ENCODE measurements around the gene VSIG2. TPM values are rescaled to one million over a fixed set of nuclear protein-coding genes. Genes with fewer than 3 reads are reported as not detected.

The VSIG2 gene
- 0.74 TPM for total RNA-seq

- no peak for TF ChIP-seq POLR2AphosphoS5 (IDR thresholded peaks at IDR 0.05; ENCODE audit: insufficient read depth in 1 of 2, low read depth in 1 of 2)
- TF ChIP-seq POLR2A (IDR thresholded peaks at IDR 0.05), result no peak
- no peak for TF ChIP-seq CTCF (IDR thresholded peaks at IDR 0.05)
- Histone ChIP-seq H3K36me3 (no peaks in the 10 kb centered on the region), H3K9me3 (no peaks in the 10 kb centered on the region), H3K4me1 (peaks cover 5% of the 10 kb centered on the region), H3K27ac (no peak within 1 kb of the TSS), H3K27me3 (no peaks in the 10 kb centered on the region), H3K4me3 (no peak within 1 kb of the TSS)
- no peak for DNase-seq (ENCODE audit: extremely low spot score in 2 of 2)
- intact Hi-C loops (cut with DNase I), result no loop called here
Observed at GRCh38 chr11:124751741-124752470, at the start of gene VSIG2. Gene VSIG2 (minus strand): TSS chr11:124752255. CDS start chr11:124752137, 118 bp downstream.

- Histone ChIP-seq H3K4me3 (peak overlapping the region; percentile 70 to 93), H3K27ac (peak overlapping the region; percentile 90), H3K4me1 (peaks cover 34% of the 10 kb centered on the region), H3K9me3 (no peaks in the 10 kb centered on the region), H3K36me3 (no peaks in the 10 kb centered on the region), H3K27me3 (no peaks in the 10 kb centered on the region)
- no peak for DNase-seq (ENCODE audit: extremely low spot score in 2 of 2)
- intact Hi-C loops (cut with DNase I), result no loop called here
- TF ChIP-seq CTCF (IDR thresholded peaks at IDR 0.05), result no peak
- TF ChIP-seq POLR2AphosphoS5 (IDR thresholded peaks at IDR 0.05; ENCODE audit: insufficient read depth in 1 of 2, low read depth in 1 of 2), result peak in 1 of 2 donors; percentile 33
- no peak for TF ChIP-seq POLR2A (IDR thresholded peaks at IDR 0.05)
Observed at GRCh38 chr11:124801014-124801413, 49.0 kb upstream of the VSIG2 start.

GRCh38 chr11:124800226-124800929, 48.3 kb upstream of the VSIG2 start, which contains the start of gene MSANTD2:
Gene MSANTD2 (minus strand): TSS chr11:124800406. CDS start chr11:124800380, 26 bp downstream.
- TF ChIP-seq POLR2A (IDR thresholded peaks at IDR 0.05) (peak in 1 of 2 donors; percentile 56), CTCF (IDR thresholded peaks at IDR 0.05) (peak in 1 of 3 experiments; percentile 25), POLR2AphosphoS5 (IDR thresholded peaks at IDR 0.05; ENCODE audit: insufficient read depth in 1 of 2, low read depth in 1 of 2) (peak in 1 of 2 donors; percentile 90)
- peak within 1 kb of the TSS; percentile 70 to 93 for H3K4me3 ChIP-seq
- peak within 1 kb of the TSS; percentile 90 for H3K27ac ChIP-seq
- intact Hi-C loops (cut with DNase I), result no loop called here
- DNase-seq (ENCODE audit: extremely low spot score in 2 of 2), result peak in 1 of 2 donors; percentile 91
- no peaks in the 10 kb centered on the region for H3K27me3 ChIP-seq
- no peaks in the 10 kb centered on the region for H3K9me3 ChIP-seq
- peaks cover 34% of the 10 kb centered on the region for H3K4me1 ChIP-seq
- no peaks in the 10 kb centered on the region for H3K36me3 ChIP-seq

GRCh38 chr11:124799348-124800225, 47.5 kb upstream of the VSIG2 start:
- intact Hi-C loops (cut with DNase I), result no loop called here
- no peaks in the 10 kb centered on the region for H3K27me3 ChIP-seq
- DNase-seq (ENCODE audit: extremely low spot score in 2 of 2), result no peak
- TF ChIP-seq POLR2A (IDR thresholded peaks at IDR 0.05), result no peak
- TF ChIP-seq CTCF (IDR thresholded peaks at IDR 0.05), result no peak
- no peak for TF ChIP-seq POLR2AphosphoS5 (IDR thresholded peaks at IDR 0.05; ENCODE audit: insufficient read depth in 1 of 2, low read depth in 1 of 2)
- H3K4me3 ChIP-seq, result peak overlapping the region; percentile 70 to 93
- no peaks in the 10 kb centered on the region for H3K36me3 ChIP-seq
- H3K9me3 ChIP-seq, result no peaks in the 10 kb centered on the region
- peak overlapping the region; percentile 90 for H3K27ac ChIP-seq
- peaks cover 34% of the 10 kb centered on the region for H3K4me1 ChIP-seq
